ENCODE measurements around the gene WFDC5.

WFDC5 gene

DNA sequence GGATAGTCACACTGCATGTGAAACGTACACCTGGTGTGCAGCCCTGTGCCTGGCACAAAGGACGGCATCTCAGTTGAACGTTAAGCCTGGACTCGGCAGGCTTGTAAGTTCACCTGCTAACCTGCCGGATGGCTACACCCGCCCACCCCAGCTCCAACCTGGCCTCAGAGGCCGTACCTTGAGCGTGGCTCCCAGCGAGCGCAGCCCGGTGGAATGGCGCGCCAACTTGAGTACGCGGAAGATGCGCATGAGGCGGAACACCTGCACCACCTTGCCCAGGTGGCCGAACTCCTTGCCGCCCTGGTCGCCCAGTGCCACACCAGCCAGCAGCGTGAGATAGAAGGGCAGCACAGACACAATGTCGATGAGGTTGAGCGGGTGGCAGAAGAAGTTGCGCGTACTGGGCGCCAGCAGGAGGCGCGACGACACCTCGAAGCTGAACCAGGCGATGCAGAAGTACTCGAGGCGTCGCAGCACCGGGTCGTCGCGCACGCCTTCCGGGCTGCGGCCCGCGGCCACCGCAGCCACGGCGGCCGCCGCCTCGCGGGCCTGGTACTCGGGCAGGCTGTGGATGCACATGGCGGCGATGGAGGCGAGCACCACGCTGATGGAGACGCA lies 17.4 kb downstream of the WFDC5 start:
- TF ChIP-seq, protein P1, sequence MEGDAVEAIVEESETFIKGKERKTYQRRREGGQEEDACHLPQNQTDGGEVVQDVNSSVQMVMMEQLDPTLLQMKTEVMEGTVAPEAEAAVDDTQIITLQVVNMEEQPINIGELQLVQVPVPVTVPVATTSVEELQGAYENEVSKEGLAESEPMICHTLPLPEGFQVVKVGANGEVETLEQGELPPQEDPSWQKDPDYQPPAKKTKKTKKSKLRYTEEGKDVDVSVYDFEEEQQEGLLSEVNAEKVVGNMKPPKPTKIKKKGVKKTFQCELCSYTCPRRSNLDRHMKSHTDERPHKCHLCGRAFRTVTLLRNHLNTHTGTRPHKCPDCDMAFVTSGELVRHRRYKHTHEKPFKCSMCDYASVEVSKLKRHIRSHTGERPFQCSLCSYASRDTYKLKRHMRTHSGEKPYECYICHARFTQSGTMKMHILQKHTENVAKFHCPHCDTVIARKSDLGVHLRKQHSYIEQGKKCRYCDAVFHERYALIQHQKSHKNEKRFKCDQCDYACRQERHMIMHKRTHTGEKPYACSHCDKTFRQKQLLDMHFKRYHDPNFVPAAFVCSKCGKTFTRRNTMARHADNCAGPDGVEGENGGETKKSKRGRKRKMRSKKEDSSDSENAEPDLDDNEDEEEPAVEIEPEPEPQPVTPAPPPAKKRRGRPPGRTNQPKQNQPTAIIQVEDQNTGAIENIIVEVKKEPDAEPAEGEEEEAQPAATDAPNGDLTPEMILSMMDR (IDR thresholded peaks at IDR 0.05; ENCODE audit: low read depth, low read length, poor library complexity, severe bottlenecking) = no peak
- Histone ChIP-seq H3F3A (ENCODE audit: control insufficient read depth, insufficient read depth) (no peaks in the 10 kb centered on the region), H3K4me2 (ENCODE audit: low read length) (no peak overlapping the region), H3K79me2 (ENCODE audit: control insufficient read depth, low read length) (no peaks in the 10 kb centered on the region), H3K9me2 (replicated peaks; ENCODE audit: control insufficient read depth, low read length) (no peaks in the 10 kb centered on the region), H3K4me3 (ENCODE audit: low read length) (no peak overlapping the region), H3K4me1 (ENCODE audit: control insufficient read depth, low read length) (peaks cover 17% of the 10 kb centered on the region), H3K9me3 (ENCODE audit: control insufficient read depth, insufficient read depth, low read length) (no peaks in the 10 kb centered on the region), H3K27me3 (ENCODE audit: control insufficient read depth, low read length) (peaks cover 15% of the 10 kb centered on the region), H3K27ac (ENCODE audit: low read depth, low read length) (no peak overlapping the region), H3K36me3 (ENCODE audit: control insufficient read depth, low read length) (no peaks in the 10 kb centered on the region), H4K20me1 (ENCODE audit: control insufficient read depth, insufficient read depth, low read depth, low read length) (0 out of 2 replicates have a peak, but pooled peaks cover 4% of the 10 kb centered on the region)

DNA sequence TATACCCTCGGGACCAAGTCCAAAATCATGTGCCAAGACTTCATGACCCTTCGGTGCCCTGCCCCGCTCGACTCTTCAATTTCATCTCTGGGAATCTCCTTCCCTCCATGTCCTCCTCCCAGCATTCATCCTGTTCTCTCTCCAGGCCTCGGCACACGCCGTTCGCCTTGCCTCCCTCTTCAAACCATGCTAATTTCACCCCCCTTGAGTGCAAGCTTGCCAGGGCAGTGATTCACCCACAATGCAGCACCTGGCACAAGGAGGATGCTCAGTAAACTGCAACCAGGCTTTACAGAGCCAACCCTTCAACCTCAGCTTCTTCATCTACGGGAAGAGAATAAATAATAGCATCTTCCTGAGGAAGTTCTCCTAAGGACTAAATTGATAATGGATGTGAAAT lies 18.2 kb downstream of the WFDC5 start:
- H3K4me3 ChIP-seq (ENCODE audit: low read length) = no peak overlapping the region
- H3K79me2 ChIP-seq (ENCODE audit: control insufficient read depth, low read length) = no peaks in the 10 kb centered on the region
- H3K4me2 ChIP-seq (ENCODE audit: low read length) = no peak overlapping the region
- H3F3A ChIP-seq (ENCODE audit: control insufficient read depth, insufficient read depth) = no peaks in the 10 kb centered on the region
- no peak overlapping the region for H3K27ac ChIP-seq (ENCODE audit: low read depth, low read length)
- H3K4me1 ChIP-seq (ENCODE audit: control insufficient read depth, low read length) = peaks cover 25% of the 10 kb centered on the region
- H3K9me2 ChIP-seq (replicated peaks; ENCODE audit: control insufficient read depth, low read length) = no peaks in the 10 kb centered on the region
- no peak for TF ChIP-seq EZH2phosphoT487 (IDR thresholded peaks at IDR 0.05; ENCODE audit: borderline replicate concordance, low read length)
- TF ChIP-seq, protein P1 (IDR thresholded peaks at IDR 0.05; ENCODE audit: low read depth, low read length, poor library complexity, severe bottlenecking) = no peak
- 0 out of 2 replicates have a peak, but pooled peaks cover 4% of the 10 kb centered on the region for H4K20me1 ChIP-seq (ENCODE audit: control insufficient read depth, insufficient read depth, low read depth, low read length)
- peaks cover 15% of the 10 kb centered on the region for H3K27me3 ChIP-seq (ENCODE audit: control insufficient read depth, low read length)
- 0 out of 2 replicates have a peak, but pooled peaks cover 2% of the 10 kb centered on the region for H3K36me3 ChIP-seq (ENCODE audit: control insufficient read depth, low read length)
- no peaks in the 10 kb centered on the region for H3K9me3 ChIP-seq (ENCODE audit: control insufficient read depth, insufficient read depth, low read length)

DNA sequence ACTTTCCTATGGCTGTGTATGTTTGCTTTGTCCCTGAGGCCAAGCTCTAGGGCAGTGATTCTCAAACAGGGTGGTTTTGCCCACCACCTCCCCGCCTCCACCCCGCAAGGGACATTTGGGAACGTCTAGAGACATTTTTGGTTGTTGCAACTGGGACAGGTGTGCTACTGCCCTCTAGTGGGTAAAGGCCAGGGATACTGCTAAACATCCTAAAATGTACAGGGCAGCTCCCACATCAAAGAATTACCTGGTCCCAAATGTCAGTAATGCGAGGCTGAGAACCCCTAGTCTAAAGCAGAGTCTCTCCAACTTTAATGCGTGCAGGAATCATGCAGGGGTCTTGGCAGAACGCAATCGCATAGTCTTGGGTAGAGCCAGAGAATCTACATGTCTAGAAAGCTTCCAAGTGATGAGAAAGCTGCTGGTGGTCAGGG lies 19.2 kb downstream of the WFDC5 start:
- Histone ChIP-seq H3K4me3 (ENCODE audit: low read length) (no peak overlapping the region), H3K36me3 (ENCODE audit: control insufficient read depth, low read length) (peaks cover 4% of the 10 kb centered on the region; the same call in 1 of the 2 replicates), H3K4me2 (ENCODE audit: low read length) (no peak overlapping the region), H3K79me2 (ENCODE audit: control insufficient read depth, low read length) (no peaks in the 10 kb centered on the region), H3K4me1 (ENCODE audit: control insufficient read depth, low read length) (peaks cover 32% of the 10 kb centered on the region), H3F3A (ENCODE audit: control insufficient read depth, insufficient read depth) (no peaks in the 10 kb centered on the region), H4K20me1 (ENCODE audit: control insufficient read depth, insufficient read depth, low read depth, low read length) (0 out of 2 replicates have a peak, but pooled peaks cover 4% of the 10 kb centered on the region), H3K27me3 (ENCODE audit: control insufficient read depth, low read length) (peaks cover 9% of the 10 kb centered on the region; the same call in 1 of the 2 replicates), H3K9me2 (replicated peaks; ENCODE audit: control insufficient read depth, low read length) (no peaks in the 10 kb centered on the region), H3K9me3 (ENCODE audit: control insufficient read depth, insufficient read depth, low read length) (no peaks in the 10 kb centered on the region), H3K27ac (ENCODE audit: low read depth, low read length) (no peak overlapping the region)
- no peak for TF ChIP-seq EZH2phosphoT487 (IDR thresholded peaks at IDR 0.05; ENCODE audit: borderline replicate concordance, low read length)
- TF ChIP-seq, protein P1 (IDR thresholded peaks at IDR 0.05; ENCODE audit: low read depth, low read length, poor library complexity, severe bottlenecking) = peak; percentile 79

All from DOHH2 (cell line).